Colonic mucosa (tissue), 4 donors: ENCODE measurements around the gene PAEP. TPM values are rescaled to one million over a fixed set of nuclear protein-coding genes. Genes with fewer than 3 reads are reported as not detected.

Experiments used
- DNase-seq: peaks from one replicate; pipeline ENCODE4 v3.0.0-alpha.2; 2020
- H3K27ac ChIP-seq: fragments of 200-600 bp; one replicate; pipeline ENCODE4 v1.8.0; 2021
- H3K27me3 ChIP-seq: fragments of 200-600 bp; one replicate; pipeline ENCODE4 v1.8.0; 2021
- H3K36me3 ChIP-seq: fragments of 200-600 bp; one replicate; pipeline ENCODE4 v1.8.0; 2021
- H3K4me1 ChIP-seq: fragments of 200-600 bp; one replicate; pipeline ENCODE4 v1.8.0; 2021; ENCODE audit warnings: mild to moderate bottlenecking
- H3K4me3 ChIP-seq: fragments of 200-600 bp; one replicate; pipeline ENCODE4 v1.8.0; 2021
- H3K9ac ChIP-seq, 2 donors: one replicate each; pipeline ENCODE4 v1.7.0; 2013; ENCODE audit warnings: control low read depth in 2 of 2, low read depth in 2 of 2, low read length in 2 of 2
- H3K9me3 ChIP-seq: fragments of 200-600 bp; one replicate; pipeline ENCODE4 v1.8.0; 2021
- CTCF ChIP-seq: fragments of 200-600 bp; IDR thresholded peaks from one replicate; pipeline ENCODE4 v1.8.0; 2022; ENCODE audit warnings: antibody characterized with exemption, mild to moderate bottlenecking
- intact Hi-C: fragments of 100-400 bp; cut with DNase I; formaldehyde crosslinking; loops from one replicate; pipeline ENCODE4 v1.14.1; 2022
- total RNA-seq, 2 donors: library from RNA; stranded (reverse); fragmentation: NEBNext Ultra II Directional in 1 of 2; extraction: Animal tissue kit (Norgen Biotek cat#: 25700) in 1 of 2; gene quantifications; one replicate each; pipeline ENCODE4 v1.2.1, GENCODE V29; 2021
- donor health status: healthy.
- donor health status: DM: no; HTN: no; CAD: no.
- donor health status: DM: no; HTN: no; CAD: no.

Gene PAEP
- total RNA-seq, 2 donors from 2014 or later, result not detected

GRCh38 chr9:135563858-135564257 is 2.3 kb downstream of the PAEP start:
- no peaks in the 10 kb centered on the region for H3K27me3 ChIP-seq

GRCh38 chr9:135565141-135565628 is 3.6 kb downstream of the PAEP start:
- H3K9me3 ChIP-seq, result no peaks in the 10 kb centered on the region
- H3K36me3 ChIP-seq, result no peaks in the 10 kb centered on the region
- H3K4me3 ChIP-seq, result no peak overlapping the region
- intact Hi-C loops, result no loop called here
- TF ChIP-seq CTCF, result no peak
- no peak overlapping the region for H3K27ac ChIP-seq
- H3K27me3 ChIP-seq, result no peaks in the 10 kb centered on the region
- H3K9ac ChIP-seq, result no peak overlapping the region
- H3K4me1 ChIP-seq, result no peaks in the 10 kb centered on the region
- no peak for DNase-seq

More at GRCh38 chr9:135563858-135564257, 2.3 kb downstream of the PAEP start:
- no peak for TF ChIP-seq CTCF
- Histone ChIP-seq H3K4me3 (no peak overlapping the region), H3K36me3 (no peaks in the 10 kb centered on the region), H3K9me3 (no peaks in the 10 kb centered on the region), H3K4me1 (no peaks in the 10 kb centered on the region), H3K27ac (no peak overlapping the region), H3K9ac (no peak overlapping the region)
- DNase-seq, result no peak
- intact Hi-C loops, result no loop called here

- H3K36me3 ChIP-seq, result no peaks in the 10 kb centered on the region
- no peak overlapping the region for H3K4me3 ChIP-seq
- H3K9ac ChIP-seq, result no peak overlapping the region
- no peak for DNase-seq
- H3K27ac ChIP-seq, result no peak overlapping the region
- TF ChIP-seq CTCF, result no peak
- no peaks in the 10 kb centered on the region for H3K4me1 ChIP-seq
- no peaks in the 10 kb centered on the region for H3K27me3 ChIP-seq
- intact Hi-C loops, result no loop called here
- H3K9me3 ChIP-seq, result no peaks in the 10 kb centered on the region
Observed at GRCh38 chr9:135565636-135566035, 4.1 kb downstream of the PAEP start.

- no peak for TF ChIP-seq CTCF
- Histone ChIP-seq H3K9ac (no peak overlapping the region), H3K4me1 (no peaks in the 10 kb centered on the region), H3K9me3 (no peaks in the 10 kb centered on the region), H3K4me3 (no peak overlapping the region), H3K27me3 (no peaks in the 10 kb centered on the region), H3K36me3 (no peaks in the 10 kb centered on the region), H3K27ac (no peak overlapping the region)
- intact Hi-C loops, result no loop called here
- DNase-seq, result no peak
Observed at GRCh38 chr9:135566552-135566951, 5.0 kb downstream of the PAEP start.

GRCh38 chr9:135567311-135567710 is 5.8 kb downstream of the PAEP start:
- Histone ChIP-seq H3K27me3 (no peaks in the 10 kb centered on the region), H3K27ac (no peak overlapping the region), H3K4me1 (no peaks in the 10 kb centered on the region), H3K9ac (no peak overlapping the region), H3K4me3 (no peak overlapping the region), H3K36me3 (no peaks in the 10 kb centered on the region), H3K9me3 (no peaks in the 10 kb centered on the region)
- TF ChIP-seq CTCF, result no peak
- no peak for DNase-seq
- intact Hi-C loops, result no loop called here
